Endothelial cell of umbilical vein (primary cell): ENCODE measurements around the gene PAK5. TPM values are rescaled to one million over a fixed set of nuclear protein-coding genes. Genes with fewer than 3 reads are reported as not detected.

Source experiments
- BruUV-seq: library from RNA; stranded (reverse); fragments of 400-500 nt; replicated peaks from 2 replicates; lab custom pipeline; 2021; lab: Mats Ljungman, UMichigan
- CTCF ChIA-PET: fragments of 300-600, 350-600 bp; sonication (Branson Sonifier 250); formaldehyde crosslinking; loops from one replicate; lab custom pipeline; 2021; ENCODE audit warnings: antibody characterized with exemption, inconsistent platforms; lab: Charles Lee
- POLR2A ChIA-PET: fragments of 300-600, 350-600 bp; sonication (Branson Sonifier 250); formaldehyde crosslinking; loops from one replicate; lab custom pipeline; 2021; ENCODE audit warnings: antibody characterized with exemption, inconsistent platforms; lab: Charles Lee
- DNase-seq: peaks from one replicate; pipeline ENCODE4 v3.0.0-alpha.2; 2011; ENCODE audit warnings: low read depth, low spot score
- FAIRE-seq: peaks from 2 replicates; lab custom pipeline; 2011; peaks lifted over from hg19 to GRCh38; lab: Jason Lieb, UNC
- H2AFZ ChIP-seq: 2 replicates; pipeline ENCODE4 v1.6.0; 2012; ENCODE audit warnings: low read depth, low read length, control low read depth, inconsistent platforms
- H3K27ac ChIP-seq: 2 replicates; pipeline ENCODE4 v1.5.1; 2011; ENCODE audit warnings: low read depth, mild to moderate bottlenecking, control low read depth, low read length, moderate library complexity; ENCODE audit not compliant: insufficient read depth
- H3K27me3 ChIP-seq, 2 experiments: 2 replicates each; pipeline versions ENCODE4 v1.6.0 to v1.6.1; 2011; ENCODE audit warnings: low read length in 2 of 2, mixed read lengths in 1 of 2; ENCODE audit not compliant: control insufficient read depth in 2 of 2, insufficient read depth in 2 of 2
- H3K36me3 ChIP-seq, 2 experiments: 2 replicates in 1 of 2; 3 replicates in 1 of 2; pipeline ENCODE4 v1.5.1; 2011; ENCODE audit warnings: low read length in 2 of 2, mild to moderate bottlenecking in 1 of 2, moderate library complexity in 1 of 2; ENCODE audit not compliant: control insufficient read depth in 2 of 2, insufficient read depth in 2 of 2; ENCODE audit errors: extremely low read depth in 1 of 2
- H3K4me1 ChIP-seq: 3 replicates; pipeline ENCODE4 v1.5.1; 2011; ENCODE audit warnings: mild to moderate bottlenecking, low read length; ENCODE audit not compliant: control insufficient read depth, insufficient read depth; ENCODE audit errors: extremely low read depth
- H3K4me2 ChIP-seq: 2 replicates; pipeline ENCODE4 v1.6.1; 2011; ENCODE audit warnings: low read length, control low read depth, mixed read lengths; ENCODE audit not compliant: insufficient read depth
- H3K4me3 ChIP-seq, 3 experiments: fragments of 200-600 bp in 1 of 3; sonication (generic), shearing (Covaris generic) in 1 of 3; replicated peaks in 1 of 3; 2 replicates each; pipeline ENCODE4 v1.5.1; 2011 to 2016; ENCODE audit warnings: control low read depth in 3 of 3, low read length in 3 of 3, mild to moderate bottlenecking in 2 of 3, inconsistent platforms in 1 of 3, low read depth in 1 of 3, moderate library complexity in 1 of 3; ENCODE audit not compliant: insufficient read depth in 1 of 3
- H3K79me2 ChIP-seq: 2 replicates; pipeline ENCODE4 v1.6.0; 2012; ENCODE audit warnings: low read length, inconsistent platforms; ENCODE audit not compliant: control insufficient read depth, insufficient read depth
- H3K9ac ChIP-seq: replicated peaks from 2 replicates; pipeline ENCODE3; 2011; ENCODE audit warnings: low read length, control low read depth; ENCODE audit not compliant: insufficient read depth; ENCODE audit errors: extremely low read depth
- H3K9me1 ChIP-seq: replicated peaks from 3 replicates; pipeline ENCODE4 v1.6.0; 2011; ENCODE audit warnings: mild to moderate bottlenecking, low read length; ENCODE audit not compliant: control insufficient read depth, insufficient read depth; ENCODE audit errors: extremely low read depth
- H3K9me3 ChIP-seq: replicated peaks from 2 replicates; pipeline ENCODE4 v1.5.1; 2012; ENCODE audit warnings: low read length, inconsistent platforms; ENCODE audit not compliant: control insufficient read depth, insufficient read depth
- H4K20me1 ChIP-seq: replicated peaks from 2 replicates; pipeline ENCODE3; 2011; ENCODE audit warnings: mild to moderate bottlenecking, low read length; ENCODE audit not compliant: control insufficient read depth, insufficient read depth; ENCODE audit errors: extremely low read depth
- CTCF ChIP-seq, 2 donors: IDR thresholded peaks; 1 replicate in 1 of 2; 2 replicates in 1 of 2; pipeline ENCODE4 v1.5.1; 2011; ENCODE audit warnings: low read length in 2 of 2, mild to moderate bottlenecking in 2 of 2, moderate library complexity in 2 of 2, control low read depth in 1 of 2, inconsistent platforms in 1 of 2, low read depth in 1 of 2; ENCODE audit not compliant: insufficient read depth in 1 of 2; ENCODE audit errors: extremely low read depth in 1 of 2
- EZH2 ChIP-seq: IDR thresholded peaks from 2 replicates; pipeline ENCODE4 v1.6.1; 2012; ENCODE audit warnings: borderline replicate concordance, low read depth, mild to moderate bottlenecking, moderate library complexity, low read length, inconsistent platforms; ENCODE audit not compliant: severe bottlenecking
- FOS ChIP-seq: IDR thresholded peaks from 2 replicates; pipeline ENCODE4 v1.6.1; 2011; ENCODE audit warnings: mild to moderate bottlenecking, low read length, moderate library complexity, borderline replicate concordance; ENCODE audit not compliant: insufficient read depth
- JUN ChIP-seq: IDR thresholded peaks from 2 replicates; pipeline ENCODE4 v1.6.1; 2011; ENCODE audit warnings: borderline replicate concordance, low read depth; ENCODE audit not compliant: insufficient read length, insufficient read depth
- MAX ChIP-seq: IDR thresholded peaks from 2 replicates; pipeline ENCODE4 v1.6.1; 2011; ENCODE audit not compliant: insufficient read depth, insufficient read length
- MYC ChIP-seq: IDR thresholded peaks from one replicate; pipeline ENCODE4 v1.6.1; 2011; ENCODE audit warnings: mild to moderate bottlenecking, low read depth, low read length
- POLR2A ChIP-seq: IDR thresholded peaks from 2 replicates; pipeline ENCODE4 v1.6.1; 2012; ENCODE audit warnings: low read depth, mild to moderate bottlenecking, control low read depth, low read length
- POLR2AphosphoS5 ChIP-seq: IDR thresholded peaks from 2 replicates; pipeline ENCODE4 v1.6.1; 2012; ENCODE audit warnings: low read depth, mild to moderate bottlenecking, control low read depth, low read length, moderate library complexity; ENCODE audit not compliant: insufficient read depth
- dilution Hi-C: fragments of 300-500 bp; cut with MboI; formaldehyde crosslinking; loops from one replicate; pipeline ENCODE4 v1.15.0; 2019; ENCODE audit warnings: low sequenced_read_pairs; ENCODE audit not compliant: extremely low pct_ligation_motif_present
- intact Hi-C: fragments of 100-400 bp; cut with micrococcal nuclease; formaldehyde crosslinking; loops from one replicate; pipeline ENCODE4 v1.10.0; 2022
- polyA plus RNA-seq, 4 experiments: library from polyadenylated mRNA; depleted of rRNA in 3 of 4; stranded (reverse) in 3 of 4; unstranded in 1 of 4; fragments of >200 nt; gene quantifications; 2 replicates each; pipeline versions ENCODE4 v1.2.1 to v1.2.3, GENCODE V29; 2011 to 2012; ENCODE audit warnings: missing spikeins in 1 of 4
- total RNA-seq: library from RNA; stranded (reverse); gene quantifications from 2 replicates; pipeline ENCODE4 v1.2.3, GENCODE V29; 2021

The PAK5 gene
- total and polyA plus RNA-seq, 2 donors (not counting 3 experiments of a cell fraction or from before 2014, with no cell fraction given) = not detected

GRCh38 chr20:9520086-9520485 is 318.8 kb downstream of the PAK5 start:
- CTCF ChIA-PET = interaction anchor here (3.0 kb wide), 1 partner anchor 112 kb away, joined by 9 read pairs; no protein-coding TSS in a partner anchor
- H3K79me2 ChIP-seq = no peaks in the 10 kb centered on the region
- POLR2A ChIA-PET = no interaction called here
- no peak overlapping the region for H3K4me2 ChIP-seq
- dilution Hi-C loops (no loop called here), intact Hi-C loops (no loop called here)
- no peaks in the 10 kb centered on the region for H3K9me3 ChIP-seq
- no peak overlapping the region for H3K4me3 ChIP-seq
- H3K9me1 ChIP-seq = no peaks in the 10 kb centered on the region
- TF ChIP-seq EZH2 (no peak), POLR2AphosphoS5 (no peak), FOS (no peak), MAX (no peak), MYC (no peak), POLR2A (no peak), JUN (no peak), CTCF (IDR thresholded peaks at IDR 0.05; ENCODE audit: extremely low read depth in 1 of 2, insufficient read depth in 1 of 2, low read depth in 1 of 2, low read length in 2 of 2) (no peak)
- H3K36me3 ChIP-seq = no peaks in the 10 kb centered on the region
- no peaks in the 10 kb centered on the region for H4K20me1 ChIP-seq
- H3K9ac ChIP-seq = no peak overlapping the region
- FAIRE-seq (no peak), DNase-seq (no peak)
- no peak overlapping the region for H3K27ac ChIP-seq
- BruUV-seq = no TSS peak
- H3K4me1 ChIP-seq = peaks cover 5% of the 10 kb centered on the region
- no peak overlapping the region for H2AFZ ChIP-seq
- H3K27me3 ChIP-seq = peaks cover 41 to 51% of the 10 kb centered on the region in 2 experiments
